Stimulated activated CD8-positive, alpha-beta memory T cell treated with anti-CD3 and anti-CD28 coated beads, Interleukin-12 subunit alpha, Interleukin-12 subunit beta, amount 100 ng/mL, for 4 hours (primary cell): ENCODE measurements around the gene AK6.
"Not testable (repeated sequence)": the region's sequence is repeated elsewhere in the genome, so short reads cannot be mapped to it uniquely, and the experiment has no call there.

Experiments used
- DNase-seq: peaks from one replicate; pipeline ENCODE4 v3.0.0-alpha.2; 2020; ENCODE audit warnings: low read depth

AK6 gene

DNA sequence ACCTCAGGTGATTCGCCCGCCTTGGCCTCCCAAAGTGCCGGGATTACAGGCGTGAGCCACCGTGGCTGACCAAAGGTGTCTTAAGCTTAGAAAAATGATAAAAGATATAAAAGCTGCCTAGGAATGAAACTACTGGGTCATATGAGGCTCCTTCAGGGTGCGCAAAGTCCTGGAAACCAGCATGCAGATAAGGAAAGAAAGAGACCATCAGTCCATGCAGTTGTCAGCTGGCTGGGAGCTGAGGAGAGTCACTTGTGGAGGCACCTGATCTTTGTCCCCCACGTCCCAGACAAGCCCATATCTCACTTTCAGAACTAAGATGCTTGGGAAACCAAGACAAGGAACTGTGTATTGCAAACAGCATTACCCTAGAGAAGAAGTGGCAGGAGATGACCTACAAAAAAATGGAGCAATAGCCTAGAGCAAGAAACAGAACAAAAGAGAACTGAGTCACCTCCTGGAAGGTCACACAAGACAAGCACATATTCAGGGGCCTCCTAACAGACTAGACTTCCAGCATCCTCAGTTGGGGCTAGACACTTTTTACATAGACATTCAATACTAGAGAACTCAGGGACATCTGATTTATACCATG is 33.9 kb downstream of the AK6 start:
- DNase-seq: no peak

DNA sequence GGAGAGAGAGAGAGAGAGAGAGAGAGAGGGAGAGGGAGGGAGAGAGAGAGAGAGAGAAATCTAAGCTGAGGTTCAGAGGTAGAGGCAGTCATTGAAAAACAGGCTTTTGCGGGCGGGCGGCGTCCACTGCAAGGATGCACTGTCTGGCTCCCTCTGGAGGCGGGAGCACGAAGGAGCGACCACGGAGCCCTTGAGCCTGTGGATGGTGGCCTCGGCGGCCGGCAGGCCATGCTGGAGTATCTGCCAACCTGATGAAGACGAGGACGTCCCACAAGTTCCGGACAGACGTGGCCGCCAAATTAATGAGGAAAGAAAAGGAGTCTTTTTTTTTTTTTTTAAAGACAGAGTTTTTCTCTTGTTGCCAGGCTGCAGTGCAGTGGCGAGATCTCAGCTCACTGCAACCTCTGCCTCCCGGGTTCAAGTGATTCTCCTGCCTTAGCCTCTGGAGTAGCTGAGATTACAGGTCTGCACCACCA is 34.5 kb downstream of the AK6 start:
- peak; percentile 32 for DNase-seq

GRCh38 chr5:69333668-69334315 is 35.5 kb downstream of the AK6 start:
- DNase-seq: not testable (repeated sequence)

DNA sequence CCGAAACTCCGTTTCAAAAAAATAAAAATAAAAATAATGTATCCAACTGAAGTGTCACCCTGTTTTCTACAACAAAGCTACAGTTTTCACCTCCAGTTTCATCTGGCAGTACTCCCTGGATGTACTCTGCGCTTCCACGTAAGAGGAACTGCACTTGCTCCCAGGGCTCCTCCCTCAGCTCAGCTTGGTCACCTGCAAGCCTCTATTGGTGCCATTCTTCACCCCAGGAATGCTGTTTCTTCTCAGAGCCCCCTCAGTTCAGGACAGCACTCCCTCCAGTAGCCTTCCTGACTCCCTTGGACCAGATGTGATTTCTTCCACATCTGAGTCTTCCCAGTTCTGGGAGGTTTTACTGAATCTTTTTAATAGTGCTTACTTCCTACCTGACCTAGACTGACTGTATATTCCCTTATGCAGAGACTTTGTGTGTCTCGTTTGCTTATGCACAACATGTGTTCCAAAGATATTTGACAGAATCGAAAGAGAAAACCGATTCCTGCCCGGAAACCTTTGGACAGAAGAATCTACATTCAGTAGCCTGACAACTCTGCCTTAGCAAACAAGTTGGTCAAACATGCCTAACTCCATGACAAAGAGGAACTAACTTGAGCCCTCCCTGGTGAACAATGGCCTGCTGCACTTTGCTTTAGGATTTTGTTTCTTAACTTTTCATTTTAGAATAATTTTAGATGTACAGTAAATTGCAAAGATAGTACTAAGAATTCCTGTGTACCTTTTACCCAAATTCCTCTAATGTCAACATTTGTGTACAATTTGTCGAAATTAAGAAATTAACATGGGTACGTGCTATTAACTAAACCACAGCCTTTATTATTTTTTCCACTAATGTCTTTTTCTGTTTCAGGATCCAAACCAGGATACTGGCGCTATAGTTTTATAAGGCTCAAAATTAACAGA is 37.5 kb downstream of the AK6 start:
- DNase-seq: no peak

DNA sequence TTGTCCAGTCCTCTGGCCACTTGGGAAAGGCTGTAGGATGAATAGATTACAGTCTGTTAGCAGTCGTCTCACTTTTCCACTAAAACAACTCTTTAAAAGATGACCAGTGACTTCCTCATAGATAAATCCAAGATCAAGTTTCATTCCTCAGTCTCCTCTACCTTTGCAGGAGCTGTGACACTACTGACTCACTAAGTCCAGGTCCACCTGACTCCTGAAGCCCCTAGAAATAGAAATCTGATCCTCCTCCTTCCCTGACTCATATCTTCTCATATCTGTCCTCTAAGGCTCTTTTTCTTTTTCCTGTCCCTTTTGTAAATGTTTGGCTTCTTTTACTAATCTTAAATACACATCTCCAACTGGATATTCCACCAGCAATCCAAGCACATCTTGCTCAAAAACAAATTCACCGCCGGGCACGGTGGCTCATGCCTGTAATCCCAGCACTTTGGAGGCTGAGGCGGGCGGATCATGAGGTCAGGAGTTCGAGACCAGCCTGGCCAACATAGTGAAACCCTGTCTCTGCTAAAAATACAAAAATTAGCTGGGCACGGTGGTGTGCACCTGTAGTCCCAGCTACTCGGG is 39.3 kb downstream of the AK6 start:
- DNase-seq: no peak

DNA sequence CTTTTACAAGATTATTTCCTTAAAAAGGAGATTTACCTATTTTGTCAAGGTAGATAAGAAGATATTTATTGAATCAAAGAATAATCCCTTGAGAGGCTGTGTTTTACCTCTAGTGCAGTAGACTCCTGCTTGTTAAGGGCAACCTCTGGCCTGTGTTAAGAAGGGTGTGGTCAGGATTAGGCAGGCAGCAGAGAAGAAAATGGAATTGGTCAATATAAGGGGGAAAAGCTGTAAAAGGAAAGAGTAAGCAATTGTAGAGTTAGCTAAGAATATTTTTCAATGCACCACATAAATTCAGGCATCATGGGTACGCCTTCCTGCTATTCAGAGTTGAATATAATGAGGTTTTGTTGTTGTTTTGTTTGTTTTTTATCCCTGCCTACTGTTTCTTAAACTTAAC is 43.0 kb downstream of the AK6 start:
- no peak for DNase-seq

GRCh38 chr5:69317391-69317790 is 51.9 kb downstream of the AK6 start:
- no peak for DNase-seq

GRCh38 chr5:69315972-69316371 is 53.3 kb downstream of the AK6 start:
- DNase-seq: no peak

GRCh38 chr5:69313428-69313827 is 55.9 kb downstream of the AK6 start:
- DNase-seq: no peak

DNA sequence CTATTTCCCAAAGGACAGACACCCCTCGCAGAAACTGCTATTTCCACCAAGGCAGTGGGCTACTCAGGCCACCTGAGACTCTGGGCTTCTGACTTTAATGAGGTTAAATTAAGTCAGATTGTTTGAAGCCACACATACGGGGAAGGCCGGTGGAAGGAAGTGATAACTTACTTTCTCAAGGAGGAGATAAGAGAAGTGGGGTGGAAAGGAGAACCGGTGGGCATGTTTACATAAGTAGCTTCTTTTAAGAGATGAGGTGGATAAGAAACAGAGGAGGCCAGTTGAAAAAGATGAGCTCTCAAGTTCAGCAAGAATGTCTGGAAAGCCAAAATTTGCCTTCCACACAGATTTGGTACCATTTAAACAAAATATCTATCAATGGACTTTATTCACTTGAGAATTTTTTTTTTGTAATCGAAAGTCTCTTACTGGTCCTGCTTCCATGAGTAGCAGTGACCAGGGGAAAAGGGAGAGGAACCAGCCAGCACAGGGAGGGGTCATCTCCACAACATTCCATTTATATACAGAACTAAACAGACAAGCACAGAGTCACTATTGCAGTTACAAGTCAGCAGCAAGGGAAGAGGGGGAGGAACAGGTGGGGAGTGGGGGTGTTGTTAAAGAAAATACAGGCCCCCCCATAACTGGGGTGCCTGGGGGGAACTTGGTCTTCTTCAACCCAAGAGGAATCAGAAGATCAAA is 56.7 kb downstream of the AK6 start:
- DNase-seq: no peak

- no peak for DNase-seq
Measured at GRCh38 chr5:69309380-69309779, 59.9 kb downstream of the AK6 start.

DNA sequence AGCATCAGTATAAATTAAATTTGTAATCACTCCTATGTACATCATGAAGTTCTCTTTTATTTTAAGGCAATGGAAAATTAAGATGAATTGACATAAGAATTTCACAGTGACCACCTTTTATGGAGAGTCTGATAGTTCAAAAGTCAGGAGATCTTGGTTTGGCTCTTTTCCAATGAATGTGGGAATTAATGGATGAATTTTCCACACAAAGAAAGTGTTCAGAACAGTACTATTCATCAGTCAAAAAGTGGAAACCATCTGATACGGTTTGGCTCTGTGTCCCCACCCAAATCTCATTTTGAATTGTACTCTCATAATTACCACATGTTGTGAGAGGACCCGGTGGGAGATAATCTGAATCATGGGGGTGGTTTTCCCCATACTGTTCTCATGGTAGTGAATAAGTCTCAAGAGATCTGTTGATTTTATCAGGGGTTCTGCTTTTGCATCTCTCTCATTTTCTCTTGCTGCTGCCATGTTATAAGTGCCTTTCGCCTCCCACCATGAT is 61.2 kb downstream of the AK6 start:
- no peak for DNase-seq

DNA sequence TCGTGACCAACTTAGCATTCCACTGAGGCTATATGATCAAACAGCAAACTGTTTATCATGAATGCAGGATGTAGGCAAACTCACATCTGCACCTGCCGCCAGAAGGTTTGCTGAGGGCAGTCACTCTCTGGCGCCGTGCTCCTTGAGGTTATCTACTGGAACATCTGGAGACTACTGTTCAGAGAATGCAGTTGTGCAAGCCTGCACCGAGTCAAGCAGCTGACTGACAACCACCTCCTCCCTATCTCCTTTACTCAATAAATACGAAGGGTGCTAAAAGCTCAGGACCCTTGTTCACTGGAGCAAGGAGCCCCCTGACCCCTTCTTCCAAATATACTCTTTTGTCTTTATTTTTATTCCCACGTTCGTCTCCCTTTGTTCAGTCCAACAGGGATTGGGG is 63.8 kb downstream of the AK6 start:
- DNase-seq: no peak
